OCI-M2 (cell line): Measurements from ENCODE around the gene FZD8.

Experiments used
- DNase-seq: peaks from one replicate; lab custom pipeline; 2025; ENCODE audit not compliant: unreplicated experiment; lab: John Stamatoyannopoulos, UW

Gene FZD8

DNA sequence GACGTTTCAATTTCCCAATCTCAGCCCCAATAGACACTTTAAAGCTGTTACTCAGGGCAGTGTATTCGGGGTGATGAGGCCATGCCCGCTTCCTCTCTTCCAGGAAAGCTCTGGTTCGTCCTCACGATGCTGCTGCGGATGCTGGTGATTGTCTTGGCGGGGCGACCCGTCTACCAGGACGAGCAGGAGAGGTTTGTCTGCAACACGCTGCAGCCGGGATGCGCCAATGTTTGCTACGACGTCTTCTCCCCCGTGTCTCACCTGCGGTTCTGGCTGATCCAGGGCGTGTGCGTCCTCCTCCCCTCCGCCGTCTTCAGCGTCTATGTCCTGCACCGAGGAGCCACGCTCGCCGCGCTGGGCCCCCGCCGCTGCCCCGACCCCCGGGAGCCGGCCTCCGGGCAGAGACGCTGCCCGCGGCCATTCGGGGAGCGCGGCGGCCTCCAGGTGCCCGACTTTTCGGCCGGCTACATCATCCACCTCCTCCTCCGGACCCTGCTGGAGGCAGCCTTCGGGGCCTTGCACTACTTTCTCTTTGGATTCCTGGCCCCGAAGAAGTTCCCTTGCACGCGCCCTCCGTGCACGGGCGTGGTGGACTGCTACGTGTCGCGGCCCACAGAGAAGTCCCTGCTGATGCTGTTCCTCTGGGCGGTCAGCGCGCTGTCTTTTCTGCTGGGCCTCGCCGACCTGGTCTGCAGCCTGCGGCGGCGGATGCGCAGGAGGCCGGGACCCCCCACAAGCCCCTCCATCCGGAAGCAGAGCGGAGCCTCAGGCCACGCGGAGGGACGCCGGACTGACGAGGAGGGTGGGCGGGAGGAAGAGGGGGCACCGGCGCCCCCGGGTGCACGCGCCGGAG lies 34.4 kb downstream of the FZD8 start:
- no peak for DNase-seq

DNA sequence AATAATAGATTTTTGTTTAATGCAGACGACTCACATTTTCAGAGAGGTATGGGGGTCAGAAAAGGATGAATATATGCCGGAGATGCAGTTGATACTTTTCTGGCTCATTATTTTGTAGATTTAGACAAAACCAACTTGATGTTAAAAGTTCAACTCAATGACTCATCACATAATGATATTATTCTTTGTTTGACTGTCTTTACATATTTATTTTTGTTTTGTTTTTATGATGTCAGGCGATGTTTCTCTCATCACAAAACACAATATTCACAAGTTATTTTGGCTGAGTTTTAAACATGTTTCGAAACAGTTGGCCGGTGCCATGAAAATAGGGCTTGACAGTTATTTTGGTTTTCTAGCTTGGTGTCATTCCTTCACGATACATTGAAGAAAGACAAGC lies 35.7 kb downstream of the FZD8 start:
- DNase-seq, result no peak

DNA sequence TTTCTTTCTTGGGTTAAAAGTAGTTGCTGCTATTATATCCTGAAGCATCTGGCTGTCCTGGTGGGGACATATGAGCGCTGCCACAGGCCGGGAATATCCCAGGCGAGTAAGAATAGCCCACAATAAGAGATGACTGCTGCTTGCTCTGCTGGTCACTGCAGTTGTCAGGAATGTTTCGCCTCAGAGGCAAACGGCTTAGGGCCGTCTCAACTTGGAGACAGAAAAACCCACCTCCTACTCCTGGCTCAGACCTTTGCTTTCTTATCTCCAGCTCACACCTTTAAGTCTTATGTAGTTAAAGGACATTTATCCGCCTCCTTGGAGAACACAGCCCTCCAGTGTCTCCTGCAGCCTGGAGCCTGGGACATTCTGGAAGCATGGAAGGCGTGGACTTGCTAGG lies 36.9 kb downstream of the FZD8 start, which contains the start of gene GJD4:
Gene GJD4 (plus strand): TSS at position 151 of the 400 bp plus-strand sequence. CDS start 227 bp downstream, at position 378.
- DNase-seq, result no peak

DNA sequence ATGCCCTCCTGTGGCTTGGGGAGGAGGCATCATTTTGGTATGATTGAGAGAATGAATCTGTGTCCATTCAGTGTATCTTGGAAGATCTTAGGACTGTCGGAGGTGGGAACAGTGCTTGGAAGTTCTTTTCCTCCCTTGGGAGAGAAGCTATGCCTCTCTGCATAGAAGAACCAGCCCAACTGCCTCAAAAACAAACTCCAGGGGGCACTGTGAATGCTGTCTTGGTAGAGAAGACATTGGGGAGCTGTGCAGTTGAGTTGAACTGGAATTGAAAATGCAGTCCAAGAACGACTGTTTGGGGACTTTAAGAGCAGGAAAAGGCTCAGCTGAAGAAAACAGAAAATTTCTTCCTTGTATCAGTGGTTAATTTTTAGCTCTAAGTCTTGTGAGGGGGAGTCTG lies 41.9 kb downstream of the FZD8 start:
- no peak for DNase-seq

DNA sequence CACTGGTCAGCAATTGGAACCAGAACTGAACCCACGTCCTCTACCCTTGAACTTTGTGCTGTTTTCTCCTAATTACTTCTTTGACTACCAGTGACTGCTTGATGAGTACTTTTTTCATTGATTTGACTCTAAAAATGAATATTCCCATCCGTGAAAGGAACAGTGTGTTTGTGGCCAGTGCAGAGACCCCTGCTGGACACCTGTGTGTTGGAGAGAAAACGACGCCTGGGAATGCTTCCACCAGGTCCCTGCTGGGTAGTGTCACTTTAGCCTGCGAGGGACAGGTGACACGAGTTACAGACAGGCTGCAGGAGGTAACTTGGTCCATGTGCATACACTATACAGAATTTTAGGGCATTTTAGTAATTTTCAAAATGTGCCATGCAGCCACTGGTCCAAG lies 43.7 kb downstream of the FZD8 start:
- DNase-seq, result no peak

DNA sequence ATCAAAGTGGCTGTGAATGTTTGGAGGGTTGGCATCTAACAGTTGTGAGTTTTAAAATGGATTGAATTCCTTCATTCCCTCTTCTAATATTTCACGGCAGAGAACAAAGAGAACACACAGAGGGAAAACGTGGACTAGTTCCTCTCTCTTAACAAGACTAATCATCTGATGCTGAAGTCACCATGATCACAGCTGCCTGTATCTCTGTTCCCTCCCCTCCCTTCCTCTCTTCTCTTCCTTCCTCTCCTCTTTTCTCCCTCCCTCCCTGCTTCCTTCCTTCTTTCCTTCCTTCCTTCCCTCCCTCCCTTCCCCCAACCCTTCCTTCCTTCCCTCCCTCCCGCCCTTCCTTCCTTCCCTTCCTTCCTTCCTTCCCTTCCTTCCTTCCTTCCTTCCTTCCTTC lies 47.0 kb downstream of the FZD8 start:
- no peak for DNase-seq

DNA sequence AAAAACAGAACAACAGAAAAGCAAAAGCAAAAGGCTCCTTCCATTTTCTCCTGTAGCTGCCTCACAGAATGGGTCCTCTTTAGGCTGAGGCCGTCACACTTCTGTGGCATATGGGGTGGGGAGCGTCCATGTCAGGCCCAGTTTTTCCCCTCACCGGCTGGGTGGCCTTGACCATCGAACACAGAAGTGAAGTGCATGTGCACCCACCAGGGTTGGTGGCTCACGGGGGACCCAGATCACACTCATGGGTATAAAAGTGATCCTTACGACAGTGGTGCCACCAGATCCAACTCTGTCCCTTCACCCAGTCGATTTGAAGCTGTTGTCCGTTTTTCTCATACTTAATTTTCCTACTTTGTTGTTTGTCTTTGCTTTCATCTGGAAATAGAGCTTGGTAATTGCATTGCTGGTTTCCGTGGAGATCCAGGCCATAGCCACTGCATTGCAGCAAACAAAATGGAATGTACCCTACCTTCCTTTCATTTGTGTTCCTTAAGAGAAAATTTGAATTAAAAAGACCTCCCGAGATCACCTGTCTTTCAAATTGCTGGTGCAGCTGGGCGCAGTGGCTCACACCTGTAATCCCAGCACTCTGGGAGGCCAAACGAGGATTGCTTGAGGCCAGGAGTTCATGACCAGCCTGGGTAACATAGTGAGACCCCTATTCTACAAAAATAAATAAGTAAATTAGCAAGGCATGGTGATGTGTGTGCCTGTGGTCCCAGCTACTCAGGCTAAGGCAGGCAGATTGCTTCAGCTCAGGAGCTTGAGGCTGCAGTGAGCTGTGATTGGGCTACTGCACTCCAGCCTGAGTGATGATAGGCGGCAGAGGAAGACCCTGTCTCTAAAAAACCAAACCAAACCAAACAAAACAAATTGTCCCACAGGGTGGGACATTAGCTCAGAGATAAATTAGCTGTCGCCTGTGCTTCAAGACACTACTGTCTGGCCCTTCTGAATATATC lies 47.7 kb downstream of the FZD8 start:
- DNase-seq, result no peak

DNA sequence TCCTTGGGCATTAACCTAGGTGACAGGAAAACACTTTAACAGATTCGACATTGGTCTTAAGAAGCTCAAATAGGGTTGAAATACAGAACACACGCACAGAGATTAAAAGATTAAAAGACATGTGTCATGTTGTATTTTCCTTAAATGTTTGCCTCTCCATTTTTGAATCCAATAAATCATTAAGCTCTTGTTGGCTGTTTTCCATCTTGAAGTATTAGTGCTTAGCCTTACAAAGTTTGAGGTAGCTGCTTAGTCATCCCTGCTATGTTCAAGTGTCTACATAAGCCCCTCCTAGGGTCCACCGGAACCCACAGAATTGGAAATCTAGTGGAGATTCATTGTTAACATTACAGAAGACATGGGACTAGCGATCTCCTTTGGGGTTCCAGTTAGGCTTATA lies 49.7 kb downstream of the FZD8 start:
- DNase-seq, result no peak

DNA sequence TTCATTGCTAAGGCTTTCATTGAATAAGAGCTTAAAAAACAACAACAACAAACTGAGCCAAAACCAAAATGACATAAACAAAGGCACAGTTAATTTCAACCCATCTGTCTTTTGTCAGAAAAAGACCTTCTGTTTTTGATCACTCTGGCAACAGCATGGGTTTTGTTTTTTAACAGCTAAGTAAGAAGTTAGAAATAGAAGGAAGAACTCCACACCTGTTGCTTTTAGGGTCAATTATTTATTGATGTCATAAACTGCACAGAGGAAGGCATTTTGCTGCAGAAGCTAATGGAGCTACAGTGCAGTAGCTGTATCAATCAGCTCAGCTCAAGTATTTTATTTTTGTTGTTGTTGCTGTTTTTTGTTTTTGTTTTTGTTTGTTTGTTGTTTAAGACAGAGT lies 53.3 kb downstream of the FZD8 start:
- no peak for DNase-seq
